H9 (cell line): Measurements from ENCODE around the gene EFCAB6. TPM values are rescaled to one million over a fixed set of nuclear protein-coding genes. Genes with fewer than 3 reads are reported as not detected.

Source experiments
- DNase-seq: peaks from one replicate; pipeline ENCODE4 v3.0.0-alpha.2; 2017
- H2AFZ ChIP-seq: one replicate; pipeline ENCODE4 v1.6.1; 2013; ENCODE audit warnings: mild to moderate bottlenecking, low read length, control low read depth, moderate library complexity
- H2AK5ac ChIP-seq: 2 replicates; pipeline ENCODE4 v1.6.1; 2013; ENCODE audit warnings: low read length, control low read depth, mixed read lengths; ENCODE audit not compliant: insufficient read length
- H2BK120ac ChIP-seq: one replicate; pipeline ENCODE4 v1.6.1; 2013; ENCODE audit warnings: low read depth, mild to moderate bottlenecking, low read length, control low read depth, inconsistent platforms; ENCODE audit not compliant: poor library complexity, severe bottlenecking
- H2BK12ac ChIP-seq: 2 replicates; pipeline ENCODE4 v1.6.1; 2013; ENCODE audit warnings: low read length, control low read depth, mixed read lengths, low read depth; ENCODE audit not compliant: insufficient read length
- H2BK15ac ChIP-seq: 2 replicates; pipeline ENCODE4 v1.6.1; 2013; ENCODE audit warnings: low read depth, low read length, control low read depth
- H2BK20ac ChIP-seq: one replicate; pipeline ENCODE4 v1.6.1; 2013; ENCODE audit warnings: low read depth, mild to moderate bottlenecking, low read length, control low read depth, inconsistent platforms; ENCODE audit not compliant: poor library complexity, severe bottlenecking
- H2BK5ac ChIP-seq: 2 replicates; pipeline ENCODE4 v1.6.1; 2013; ENCODE audit warnings: low read length, control low read depth, mixed read lengths; ENCODE audit not compliant: insufficient read length
- H3K14ac ChIP-seq: 2 replicates; pipeline ENCODE4 v1.6.1; 2013; ENCODE audit warnings: low read length, control low read depth; ENCODE audit not compliant: insufficient read depth
- H3K18ac ChIP-seq: 2 replicates; pipeline ENCODE4 v1.6.1; 2013; ENCODE audit warnings: low read depth, mild to moderate bottlenecking, mixed read lengths, low read length, control low read depth; ENCODE audit not compliant: insufficient read length
- H3K23ac ChIP-seq: 2 replicates; pipeline ENCODE4 v1.6.1; 2013; ENCODE audit warnings: low read length, control low read depth, mixed read lengths, low read depth; ENCODE audit not compliant: insufficient read length
- H3K23me2 ChIP-seq: 2 replicates; pipeline ENCODE4 v1.6.1; 2013; ENCODE audit warnings: low read depth, mild to moderate bottlenecking, mixed read lengths, low read length, control low read depth; ENCODE audit not compliant: insufficient read length, poor library complexity, severe bottlenecking
- H3K27ac ChIP-seq: 2 replicates; pipeline ENCODE4 v1.5.1; 2013; ENCODE audit warnings: low read length, control low read depth, mixed read lengths, low read depth; ENCODE audit not compliant: insufficient read length
- H3K27me3 ChIP-seq: 2 replicates; pipeline ENCODE4 v1.6.1; 2013; ENCODE audit warnings: low read length, control low read depth, inconsistent platforms; ENCODE audit not compliant: insufficient read depth
- H3K4ac ChIP-seq: 2 replicates; pipeline ENCODE4 v1.6.1; 2013; ENCODE audit warnings: low read depth, mild to moderate bottlenecking, control low read depth, inconsistent platforms, low read length, moderate library complexity
- H3K4me1 ChIP-seq: 2 replicates; pipeline ENCODE4 v1.6.1; 2013; ENCODE audit warnings: low read length, control low read depth, inconsistent platforms; ENCODE audit not compliant: insufficient read depth
- H3K4me2 ChIP-seq: 2 replicates; pipeline ENCODE4 v1.6.1; 2013; ENCODE audit warnings: low read length, control low read depth, mixed read lengths; ENCODE audit not compliant: insufficient read length, insufficient read depth
- H3K56ac ChIP-seq: 2 replicates; pipeline ENCODE4 v1.6.1; 2013; ENCODE audit warnings: low read depth, mild to moderate bottlenecking, mixed read lengths, low read length, control low read depth; ENCODE audit not compliant: insufficient read length
- H3K79me1 ChIP-seq: 2 replicates; pipeline ENCODE4 v1.6.1; 2013; ENCODE audit warnings: low read depth, mild to moderate bottlenecking, moderate library complexity, low read length, control low read depth, inconsistent platforms; ENCODE audit not compliant: insufficient read depth, poor library complexity, severe bottlenecking
- H3K79me2 ChIP-seq: 2 replicates; pipeline ENCODE4 v1.6.1; 2013; ENCODE audit warnings: low read length, control low read depth, inconsistent platforms; ENCODE audit not compliant: insufficient read depth
- H3K9ac ChIP-seq: 2 replicates; pipeline ENCODE4 v1.6.1; 2013; ENCODE audit warnings: low read length, control low read depth, mixed read lengths; ENCODE audit not compliant: insufficient read length; ENCODE audit errors: extremely low read depth
- H3K9me3 ChIP-seq: one replicate; pipeline ENCODE4 v1.6.1; 2013; ENCODE audit warnings: low read depth, low read length, inconsistent platforms; ENCODE audit not compliant: control insufficient read depth
- H3T11ph ChIP-seq: one replicate; pipeline ENCODE4 v1.6.1; 2013; ENCODE audit warnings: mild to moderate bottlenecking, low read length, control low read depth, inconsistent platforms
- H4K20me1 ChIP-seq: one replicate; pipeline ENCODE4 v1.6.1; 2013; ENCODE audit not compliant: control insufficient read depth, insufficient read length, insufficient read depth
- H4K5ac ChIP-seq: 2 replicates; pipeline ENCODE4 v1.6.1; 2013; ENCODE audit warnings: low read depth, mild to moderate bottlenecking, mixed read lengths, low read length, control low read depth; ENCODE audit not compliant: insufficient read length
- H4K8ac ChIP-seq: replicated peaks from 2 replicates; pipeline ENCODE4 v1.6.1; 2013; ENCODE audit warnings: low read length, control low read depth, mixed read lengths, low read depth; ENCODE audit not compliant: insufficient read length
- H4K91ac ChIP-seq: 2 replicates; pipeline ENCODE4 v1.6.1; 2013; ENCODE audit warnings: low read depth, mild to moderate bottlenecking, moderate library complexity, mixed read lengths, low read length, control low read depth; ENCODE audit not compliant: insufficient read length
- H3K27ac Mint-ChIP-seq, 3 experiments: 2 replicates in 2 of 3; 3 replicates in 1 of 3; pipeline ENCODE4 v1.8.0; 2020 to 2021; ENCODE audit warnings: mixed read lengths in 3 of 3, mild to moderate bottlenecking in 1 of 3, moderate library complexity in 1 of 3
- H3K27me3 Mint-ChIP-seq: 2 replicates; pipeline ENCODE4 v1.8.0; 2021; ENCODE audit warnings: low read depth, mild to moderate bottlenecking, moderate library complexity, mixed read lengths
- H3K36me3 Mint-ChIP-seq, 3 experiments: 2 replicates in 2 of 3; 3 replicates in 1 of 3; pipeline ENCODE4 v1.8.0; 2020 to 2021; ENCODE audit warnings: low read depth in 3 of 3, mixed read lengths in 3 of 3; ENCODE audit not compliant: insufficient read depth in 1 of 3
- H3K4me1 Mint-ChIP-seq, 2 experiments: 2 replicates each; pipeline ENCODE4 v1.8.0; 2020; ENCODE audit warnings: mixed read lengths in 2 of 2
- H3K4me3 Mint-ChIP-seq, 2 experiments: 2 replicates in 1 of 2; 3 replicates in 1 of 2; pipeline ENCODE4 v1.8.0; 2020 to 2021; ENCODE audit warnings: mild to moderate bottlenecking in 2 of 2, mixed read lengths in 2 of 2, moderate library complexity in 1 of 2
- H3K9me3 Mint-ChIP-seq, 2 experiments: 2 replicates in 1 of 2; 3 replicates in 1 of 2; pipeline ENCODE4 v1.8.0; 2020; ENCODE audit warnings: mild to moderate bottlenecking in 2 of 2, mixed read lengths in 2 of 2, moderate library complexity in 1 of 2
- CTCF ChIP-seq: fragments of 200-600 bp; sonication (generic); conservative IDR thresholded peaks from 3 replicates; pipeline ENCODE4 v1.8.0; 2021; ENCODE audit warnings: antibody characterized with exemption, mild to moderate bottlenecking
- WGBS: extraction: QIAGEN DNeasy Blood & Tissue Kit; methylation state at CpG from one replicate; pipeline ENCODE4 v1.1.7; 2013; ENCODE audit warnings: missing lambda C conversion rate, low lambda C conversion rate, mixed read lengths; ENCODE audit not compliant: insufficient read length; ENCODE audit errors: extremely low coverage; 5-methylcytosine and 5-hydroxymethylcytosine counted together
- total RNA-seq: library from RNA; stranded (reverse); gene quantifications from 2 replicates; pipeline ENCODE4 v1.2.1, GENCODE V29; 2021

Gene EFCAB6
- total RNA-seq, 1 experiment from 2014 or later = 0.31 TPM

- H3K56ac ChIP-seq = no peak overlapping the region
- H4K8ac ChIP-seq = no peak overlapping the region
- Mint-ChIP-seq H3K9me3 (peaks cover 15 to 16% of the 10 kb centered on the region in 2 experiments), H3K36me3 (peaks cover 12 to 26% (median 17%) of the 10 kb centered on the region in 3 experiments), H3K27ac (peak overlapping the region in 2 of 3 experiments; percentile 67 to 78; a peak in 3 of 7 replicates), H3K27me3 (peaks cover 7% of the 10 kb centered on the region; the same call in 1 of the 2 replicates), H3K4me1 (peaks cover 50 to 56% of the 10 kb centered on the region in 2 experiments), H3K4me3 (0 out of 5 replicates have a peak overlapping the region, but pooled peaks of 1 of the 2 experiments have one; percentile 1)
- H2BK20ac ChIP-seq = no peak overlapping the region
- H3K9ac ChIP-seq = no peak overlapping the region
- H3T11ph ChIP-seq = no peak overlapping the region
- H2BK5ac ChIP-seq = no peak overlapping the region
- no peak overlapping the region for H4K91ac ChIP-seq
- no peak overlapping the region for H3K4ac ChIP-seq
- H3K79me2 ChIP-seq = peaks cover 25% of the 10 kb centered on the region; the same call in 1 of the 2 replicates
- no peak overlapping the region for H2AFZ ChIP-seq
- no peak overlapping the region for H3K4me2 ChIP-seq
- no peak overlapping the region for H4K5ac ChIP-seq
- H2BK15ac ChIP-seq = no peak overlapping the region
- H3K4me1 ChIP-seq = peaks cover 17% of the 10 kb centered on the region; the same call in 1 of the 2 replicates
- H3K79me1 ChIP-seq = peaks cover 2% of the 10 kb centered on the region
- no peaks in the 10 kb centered on the region for H3K27me3 ChIP-seq
- H3K23ac ChIP-seq = no peak overlapping the region
- no peaks in the 10 kb centered on the region for H4K20me1 ChIP-seq
- H3K23me2 ChIP-seq = peaks cover 5% of the 10 kb centered on the region
- H3K14ac ChIP-seq = peak overlapping the region; percentile 12; the same call in 1 of the 2 replicates
- no peak overlapping the region for H3K27ac ChIP-seq
- H3K18ac ChIP-seq = no peak overlapping the region
- no peak overlapping the region for H2BK12ac ChIP-seq
- no CpG with 5 or more reads among the region's 11 CpGs for WGBS
- TF ChIP-seq CTCF = no peak
- no peaks in the 10 kb centered on the region for H3K9me3 ChIP-seq
- no peak overlapping the region for H2BK120ac ChIP-seq
- peak; percentile 13 for DNase-seq
- H2AK5ac ChIP-seq = no peak overlapping the region
Measured at GRCh38 chr22:43858156-43858895, 46.2 kb upstream of the EFCAB6 start.
